Measurements from ENCODE around the gene PDE4D. TPM values are rescaled to one million over a fixed set of nuclear protein-coding genes. Genes with fewer than 3 reads are reported as not detected.

Gene PDE4D
- total RNA-seq, 1 donor: 19.9 TPM

GRCh38 chr5:59079622-59080620, 813.6 kb downstream of the PDE4D start:
- DNase-seq (ENCODE audit: insufficient read length, low spot score, missing footprints): peak; percentile 89
- peak overlapping the region; percentile 62 for H3K4me2 ChIP-seq (ENCODE audit: insufficient read depth, low read length)
- H3K27ac ChIP-seq (ENCODE audit: low read depth, low read length): peak overlapping the region; percentile 80
- H3K9me3 ChIP-seq (ENCODE audit: low read depth, low read length): no peaks in the 10 kb centered on the region
- no peak for TF ChIP-seq CTCF (IDR thresholded peaks at IDR 0.05; ENCODE audit: extremely low read depth, low read depth, low read length)
- H3K36me3 ChIP-seq (ENCODE audit: insufficient read depth, low read length): no peaks in the 10 kb centered on the region
- H2AFZ ChIP-seq (ENCODE audit: low read length): peak overlapping the region; percentile 64
- no peaks in the 10 kb centered on the region for H4K20me1 ChIP-seq (ENCODE audit: insufficient read depth, low read length)
- peaks cover 5% of the 10 kb centered on the region for H3K4me1 ChIP-seq (ENCODE audit: insufficient read depth, low read length)
- H3K27me3 ChIP-seq (ENCODE audit: insufficient read depth, low read length): no peaks in the 10 kb centered on the region
- no peak overlapping the region for H3K4me3 ChIP-seq (ENCODE audit: insufficient read depth, low read length)
- H3K79me2 ChIP-seq (ENCODE audit: insufficient read depth, low read length): no peaks in the 10 kb centered on the region

GRCh38 chr5:59071755-59072549, 821.6 kb downstream of the PDE4D start:
- Histone ChIP-seq H3K9me3 (ENCODE audit: low read depth, low read length) (no peaks in the 10 kb centered on the region), H3K4me3 (ENCODE audit: insufficient read depth, low read length) (no peak overlapping the region), H4K20me1 (ENCODE audit: insufficient read depth, low read length) (no peaks in the 10 kb centered on the region), H3K4me1 (ENCODE audit: insufficient read depth, low read length) (peaks cover 4% of the 10 kb centered on the region), H3K79me2 (ENCODE audit: insufficient read depth, low read length) (no peaks in the 10 kb centered on the region), H3K4me2 (ENCODE audit: insufficient read depth, low read length) (no peak overlapping the region), H3K36me3 (ENCODE audit: insufficient read depth, low read length) (no peaks in the 10 kb centered on the region), H3K27ac (ENCODE audit: low read depth, low read length) (no peak overlapping the region), H2AFZ (ENCODE audit: low read length) (no peak overlapping the region), H3K27me3 (ENCODE audit: insufficient read depth, low read length) (no peaks in the 10 kb centered on the region)
- DNase-seq (ENCODE audit: insufficient read length, low spot score, missing footprints): no peak
- no peak for TF ChIP-seq CTCF (IDR thresholded peaks at IDR 0.05; ENCODE audit: extremely low read depth, low read depth, low read length)

- H3K36me3 ChIP-seq (ENCODE audit: insufficient read depth, low read length): no peaks in the 10 kb centered on the region
- H2AFZ ChIP-seq (ENCODE audit: low read length): no peak overlapping the region
- H4K20me1 ChIP-seq (ENCODE audit: insufficient read depth, low read length): no peaks in the 10 kb centered on the region
- no peaks in the 10 kb centered on the region for H3K27me3 ChIP-seq (ENCODE audit: insufficient read depth, low read length)
- H3K9me3 ChIP-seq (ENCODE audit: low read depth, low read length): no peaks in the 10 kb centered on the region
- no peaks in the 10 kb centered on the region for H3K79me2 ChIP-seq (ENCODE audit: insufficient read depth, low read length)
- no peak for TF ChIP-seq CTCF (IDR thresholded peaks at IDR 0.05; ENCODE audit: extremely low read depth, low read depth, low read length)
- H3K27ac ChIP-seq (ENCODE audit: low read depth, low read length): peak overlapping the region; percentile 41
- peak; percentile 65 for DNase-seq (ENCODE audit: insufficient read length, low spot score, missing footprints)
- H3K4me1 ChIP-seq (ENCODE audit: insufficient read depth, low read length): peaks cover 22% of the 10 kb centered on the region
- H3K4me3 ChIP-seq (ENCODE audit: insufficient read depth, low read length): no peak overlapping the region
- no peak overlapping the region for H3K4me2 ChIP-seq (ENCODE audit: insufficient read depth, low read length)
These were observed 824.0 kb downstream of the PDE4D start for GRCh38 chr5:59069438-59070079.

Data from osteoblast (primary cell).